HepG2 (cell line): ENCODE data around the gene CCR8. TPM values are rescaled to one million over a fixed set of nuclear protein-coding genes. Genes with fewer than 3 reads are reported as not detected.

Experiments used
- ESRRA ChIP-seq: sonication (generic); formaldehyde crosslinking; IDR thresholded peaks from 2 replicates; pipeline ENCODE4 v1.5.1; 2020; ENCODE audit warnings: mild to moderate bottlenecking, low read depth, missing genetic modification reagents
- HIC2 ChIP-seq: sonication (generic); formaldehyde crosslinking; IDR thresholded peaks from 2 replicates; pipeline ENCODE4 v1.9.0; 2022; ENCODE audit warnings: low read depth, missing genetic modification reagents
- ZNF333 ChIP-seq: sonication (generic); formaldehyde crosslinking; IDR thresholded peaks from 2 replicates; pipeline ENCODE4 v1.4.0; 2020; ENCODE audit warnings: mild to moderate bottlenecking, missing genetic modification reagents, borderline replicate concordance
- ZNF407 ChIP-seq: sonication (generic); formaldehyde crosslinking; IDR thresholded peaks from one replicate; pipeline ENCODE4 v1.5.1; 2020; ENCODE audit warnings: mild to moderate bottlenecking, missing genetic modification reagents; ENCODE audit errors: not compliant biosample characterization
- polyA plus RNA-seq, 8 experiments: library from polyadenylated mRNA; depleted of rRNA in 3 of 8; stranded (reverse) in 7 of 8; unstranded in 1 of 8; fragments of >200 nt; fragmentation: Illumina TruSeq in 4 of 8; extraction: Trizol in 4 of 8; gene quantifications; 2 replicates each; pipeline versions ENCODE4 v1.2.1 to v1.2.3, GENCODE V29; 2011 to 2016; ENCODE audit warnings: low read depth in 4 of 8, missing spikeins in 1 of 8, mixed read lengths in 1 of 8; ENCODE audit not compliant: insufficient read depth in 1 of 8
- total RNA-seq, 5 experiments: library from RNA; depleted of rRNA; stranded (reverse); fragments of >200 nt; fragmentation: Illumina TruSeq; extraction: Trizol; gene quantifications; 2 replicates each; pipeline ENCODE4 v1.2.3, GENCODE V29; 2016; ENCODE audit warnings: low read depth in 1 of 5

Gene CCR8
- total and polyA plus RNA-seq, 2 of the 13 experiments (the other 11 are each of a cell fraction or from before 2014, with no cell fraction given): not detected

GRCh38 chr3:39372833-39373232 is 43.3 kb downstream of the CCR8 start (continued):
- TF ChIP-seq ZNF407 (CRISPR knock-in tag) (no peak), HIC2 (CRISPR knock-in tag) (no peak), ZNF333 (no peak), ESRRA (CRISPR knock-in tag) (no peak)
